HEK293T (cell line): ENCODE measurements around the gene PYY.

Source experiments
- ARNT ChIP-seq: fragments of 450-650 bp; IDR thresholded peaks from 2 replicates; pipeline ENCODE4 v1.6.1; 2017; ENCODE audit warnings: mild to moderate bottlenecking
- BHLHE40 ChIP-seq: fragments of 450-650 bp; IDR thresholded peaks from 2 replicates; pipeline ENCODE4 v1.6.1; 2016; ENCODE audit warnings: mild to moderate bottlenecking, moderate library complexity, borderline replicate concordance
- CTBP1 ChIP-seq: fragments of 450-650 bp; IDR thresholded peaks from 2 replicates; pipeline ENCODE4 v1.6.1; 2016; ENCODE audit warnings: borderline replicate concordance
- ELF4 ChIP-seq: fragments of 450-650 bp; IDR thresholded peaks from 2 replicates; pipeline ENCODE4 v1.6.1; 2017; ENCODE audit warnings: antibody characterized with exemption
- FOXA1 ChIP-seq: fragments of 450-650 bp; IDR thresholded peaks from 2 replicates; pipeline ENCODE4 v1.6.1; 2016; ENCODE audit warnings: mild to moderate bottlenecking
- FOXK2 ChIP-seq: fragments of 450-650 bp; IDR thresholded peaks from 2 replicates; pipeline ENCODE4 v1.6.1; 2016; ENCODE audit warnings: mild to moderate bottlenecking
- FOXM1 ChIP-seq: fragments of 450-650 bp; IDR thresholded peaks from 2 replicates; pipeline ENCODE4 v1.6.1; 2017; ENCODE audit warnings: mild to moderate bottlenecking, borderline replicate concordance
- HDGF ChIP-seq: fragments of 450-650 bp; IDR thresholded peaks from 2 replicates; pipeline ENCODE4 v1.6.1; 2017; ENCODE audit warnings: antibody characterized with exemption, borderline replicate concordance
- L3MBTL2 ChIP-seq: fragments of 450-650 bp; conservative IDR thresholded peaks from 2 replicates; pipeline ENCODE4 v1.6.1; 2016; ENCODE audit warnings: mild to moderate bottlenecking
- NFRKB ChIP-seq: fragments of 450-650 bp; IDR thresholded peaks from 2 replicates; pipeline ENCODE4 v1.6.1; 2016; ENCODE audit warnings: mild to moderate bottlenecking, moderate library complexity
- SP1 ChIP-seq: fragments of 450-650 bp; IDR thresholded peaks from 2 replicates; pipeline ENCODE4 v1.6.1; 2017
- SUZ12 ChIP-seq: fragments of 450-650 bp; IDR thresholded peaks from 2 replicates; pipeline ENCODE4 v1.6.1; 2016; ENCODE audit warnings: mild to moderate bottlenecking
- TARDBP ChIP-seq: fragments of 450-650 bp; IDR thresholded peaks from 2 replicates; pipeline ENCODE4 v1.6.1; 2016
- TF ChIP-seq, protein P1 (sequence below): fragments of 450-650 bp; IDR thresholded peaks from 2 replicates; pipeline ENCODE4 v1.6.1; 2016

DNA sequence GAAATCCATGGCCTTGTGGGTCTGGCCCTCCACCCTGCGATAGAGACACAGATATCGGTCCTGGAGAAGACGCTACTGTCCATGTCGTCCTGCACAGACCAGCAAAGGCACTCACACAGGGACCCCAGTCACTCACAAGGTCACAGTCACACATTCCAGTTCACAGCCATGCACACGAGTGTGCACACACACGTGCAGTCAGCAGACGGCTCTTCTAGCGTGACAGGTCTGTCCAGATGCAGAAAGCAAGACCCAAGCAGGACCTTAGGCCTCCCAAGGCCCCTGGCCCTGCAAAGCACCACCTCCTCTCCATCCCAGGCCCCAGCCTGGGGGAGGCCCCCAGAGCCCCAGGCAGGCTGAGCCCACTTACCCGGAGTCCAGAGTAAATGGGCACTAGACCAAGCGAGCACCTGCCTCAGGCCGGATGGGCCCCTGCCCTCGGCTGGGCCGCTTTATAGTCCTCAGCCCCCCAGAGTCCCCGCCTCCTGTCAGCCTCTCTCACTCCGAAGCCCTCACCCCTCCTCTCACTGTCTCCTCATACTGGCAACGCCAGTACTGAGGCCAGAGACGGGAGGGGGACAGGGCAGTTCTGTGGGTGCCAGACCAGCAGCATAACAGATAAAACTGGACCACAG, 11.6 kb downstream of the PYY start, which contains the start of gene PPY:
- no peak for TF ChIP-seq HDGF
- no peak for TF ChIP-seq BHLHE40
- no peak for TF ChIP-seq L3MBTL2
- TF ChIP-seq ELF4: no peak
- TF ChIP-seq FOXM1: no peak
- no peak for TF ChIP-seq SP1
- no peak for TF ChIP-seq NFRKB
- TF ChIP-seq FOXA1: no peak
- no peak for TF ChIP-seq TARDBP
- no peak for TF ChIP-seq CTBP1
- no peak for TF ChIP-seq SUZ12
- TF ChIP-seq ARNT: no peak
- no peak for TF ChIP-seq FOXK2
- TF ChIP-seq, protein P1, sequence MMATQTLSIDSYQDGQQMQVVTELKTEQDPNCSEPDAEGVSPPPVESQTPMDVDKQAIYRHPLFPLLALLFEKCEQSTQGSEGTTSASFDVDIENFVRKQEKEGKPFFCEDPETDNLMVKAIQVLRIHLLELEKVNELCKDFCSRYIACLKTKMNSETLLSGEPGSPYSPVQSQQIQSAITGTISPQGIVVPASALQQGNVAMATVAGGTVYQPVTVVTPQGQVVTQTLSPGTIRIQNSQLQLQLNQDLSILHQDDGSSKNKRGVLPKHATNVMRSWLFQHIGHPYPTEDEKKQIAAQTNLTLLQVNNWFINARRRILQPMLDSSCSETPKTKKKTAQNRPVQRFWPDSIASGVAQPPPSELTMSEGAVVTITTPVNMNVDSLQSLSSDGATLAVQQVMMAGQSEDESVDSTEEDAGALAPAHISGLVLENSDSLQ: no peak
